H9 (cell line): ENCODE results near the gene IGLON5. TPM values are rescaled to one million over a fixed set of nuclear protein-coding genes. Genes with fewer than 3 reads are reported as not detected.

ENCODE experiments used
- DNase-seq: peaks from one replicate; pipeline ENCODE4 v3.0.0-alpha.2; 2017
- H2AFZ ChIP-seq: one replicate; pipeline ENCODE4 v1.6.1; 2013; ENCODE audit warnings: mild to moderate bottlenecking, low read length, control low read depth, moderate library complexity
- H2AK5ac ChIP-seq: 2 replicates; pipeline ENCODE4 v1.6.1; 2013; ENCODE audit warnings: low read length, control low read depth, mixed read lengths; ENCODE audit not compliant: insufficient read length
- H2BK120ac ChIP-seq: one replicate; pipeline ENCODE4 v1.6.1; 2013; ENCODE audit warnings: low read depth, mild to moderate bottlenecking, low read length, control low read depth, inconsistent platforms; ENCODE audit not compliant: poor library complexity, severe bottlenecking
- H2BK12ac ChIP-seq: 2 replicates; pipeline ENCODE4 v1.6.1; 2013; ENCODE audit warnings: low read length, control low read depth, mixed read lengths, low read depth; ENCODE audit not compliant: insufficient read length
- H2BK15ac ChIP-seq: 2 replicates; pipeline ENCODE4 v1.6.1; 2013; ENCODE audit warnings: low read depth, low read length, control low read depth
- H2BK20ac ChIP-seq: one replicate; pipeline ENCODE4 v1.6.1; 2013; ENCODE audit warnings: low read depth, mild to moderate bottlenecking, low read length, control low read depth, inconsistent platforms; ENCODE audit not compliant: poor library complexity, severe bottlenecking
- H2BK5ac ChIP-seq: 2 replicates; pipeline ENCODE4 v1.6.1; 2013; ENCODE audit warnings: low read length, control low read depth, mixed read lengths; ENCODE audit not compliant: insufficient read length
- H3K14ac ChIP-seq: 2 replicates; pipeline ENCODE4 v1.6.1; 2013; ENCODE audit warnings: low read length, control low read depth; ENCODE audit not compliant: insufficient read depth
- H3K18ac ChIP-seq: 2 replicates; pipeline ENCODE4 v1.6.1; 2013; ENCODE audit warnings: low read depth, mild to moderate bottlenecking, mixed read lengths, low read length, control low read depth; ENCODE audit not compliant: insufficient read length
- H3K23ac ChIP-seq: 2 replicates; pipeline ENCODE4 v1.6.1; 2013; ENCODE audit warnings: low read length, control low read depth, mixed read lengths, low read depth; ENCODE audit not compliant: insufficient read length
- H3K23me2 ChIP-seq: 2 replicates; pipeline ENCODE4 v1.6.1; 2013; ENCODE audit warnings: low read depth, mild to moderate bottlenecking, mixed read lengths, low read length, control low read depth; ENCODE audit not compliant: insufficient read length, poor library complexity, severe bottlenecking
- H3K27ac ChIP-seq: 2 replicates; pipeline ENCODE4 v1.5.1; 2013; ENCODE audit warnings: low read length, control low read depth, mixed read lengths, low read depth; ENCODE audit not compliant: insufficient read length
- H3K27me3 ChIP-seq: 2 replicates; pipeline ENCODE4 v1.6.1; 2013; ENCODE audit warnings: low read length, control low read depth, inconsistent platforms; ENCODE audit not compliant: insufficient read depth
- H3K4ac ChIP-seq: 2 replicates; pipeline ENCODE4 v1.6.1; 2013; ENCODE audit warnings: low read depth, mild to moderate bottlenecking, control low read depth, inconsistent platforms, low read length, moderate library complexity
- H3K4me1 ChIP-seq: 2 replicates; pipeline ENCODE4 v1.6.1; 2013; ENCODE audit warnings: low read length, control low read depth, inconsistent platforms; ENCODE audit not compliant: insufficient read depth
- H3K4me2 ChIP-seq: 2 replicates; pipeline ENCODE4 v1.6.1; 2013; ENCODE audit warnings: low read length, control low read depth, mixed read lengths; ENCODE audit not compliant: insufficient read length, insufficient read depth
- H3K56ac ChIP-seq: 2 replicates; pipeline ENCODE4 v1.6.1; 2013; ENCODE audit warnings: low read depth, mild to moderate bottlenecking, mixed read lengths, low read length, control low read depth; ENCODE audit not compliant: insufficient read length
- H3K79me1 ChIP-seq: 2 replicates; pipeline ENCODE4 v1.6.1; 2013; ENCODE audit warnings: low read depth, mild to moderate bottlenecking, moderate library complexity, low read length, control low read depth, inconsistent platforms; ENCODE audit not compliant: insufficient read depth, poor library complexity, severe bottlenecking
- H3K79me2 ChIP-seq: 2 replicates; pipeline ENCODE4 v1.6.1; 2013; ENCODE audit warnings: low read length, control low read depth, inconsistent platforms; ENCODE audit not compliant: insufficient read depth
- H3K9ac ChIP-seq: 2 replicates; pipeline ENCODE4 v1.6.1; 2013; ENCODE audit warnings: low read length, control low read depth, mixed read lengths; ENCODE audit not compliant: insufficient read length; ENCODE audit errors: extremely low read depth
- H3K9me3 ChIP-seq: one replicate; pipeline ENCODE4 v1.6.1; 2013; ENCODE audit warnings: low read depth, low read length, inconsistent platforms; ENCODE audit not compliant: control insufficient read depth
- H3T11ph ChIP-seq: one replicate; pipeline ENCODE4 v1.6.1; 2013; ENCODE audit warnings: mild to moderate bottlenecking, low read length, control low read depth, inconsistent platforms
- H4K20me1 ChIP-seq: one replicate; pipeline ENCODE4 v1.6.1; 2013; ENCODE audit not compliant: control insufficient read depth, insufficient read length, insufficient read depth
- H4K5ac ChIP-seq: 2 replicates; pipeline ENCODE4 v1.6.1; 2013; ENCODE audit warnings: low read depth, mild to moderate bottlenecking, mixed read lengths, low read length, control low read depth; ENCODE audit not compliant: insufficient read length
- H4K8ac ChIP-seq: replicated peaks from 2 replicates; pipeline ENCODE4 v1.6.1; 2013; ENCODE audit warnings: low read length, control low read depth, mixed read lengths, low read depth; ENCODE audit not compliant: insufficient read length
- H4K91ac ChIP-seq: 2 replicates; pipeline ENCODE4 v1.6.1; 2013; ENCODE audit warnings: low read depth, mild to moderate bottlenecking, moderate library complexity, mixed read lengths, low read length, control low read depth; ENCODE audit not compliant: insufficient read length
- H3K27ac Mint-ChIP-seq, 3 experiments: 2 replicates in 2 of 3; 3 replicates in 1 of 3; pipeline ENCODE4 v1.8.0; 2020 to 2021; ENCODE audit warnings: mixed read lengths in 3 of 3, mild to moderate bottlenecking in 1 of 3, moderate library complexity in 1 of 3
- H3K27me3 Mint-ChIP-seq: 2 replicates; pipeline ENCODE4 v1.8.0; 2021; ENCODE audit warnings: low read depth, mild to moderate bottlenecking, moderate library complexity, mixed read lengths
- H3K36me3 Mint-ChIP-seq, 3 experiments: 2 replicates in 2 of 3; 3 replicates in 1 of 3; pipeline ENCODE4 v1.8.0; 2020 to 2021; ENCODE audit warnings: low read depth in 3 of 3, mixed read lengths in 3 of 3; ENCODE audit not compliant: insufficient read depth in 1 of 3
- H3K4me1 Mint-ChIP-seq, 2 experiments: 2 replicates each; pipeline ENCODE4 v1.8.0; 2020; ENCODE audit warnings: mixed read lengths in 2 of 2
- H3K4me3 Mint-ChIP-seq, 2 experiments: 2 replicates in 1 of 2; 3 replicates in 1 of 2; pipeline ENCODE4 v1.8.0; 2020 to 2021; ENCODE audit warnings: mild to moderate bottlenecking in 2 of 2, mixed read lengths in 2 of 2, moderate library complexity in 1 of 2
- H3K9me3 Mint-ChIP-seq, 2 experiments: 2 replicates in 1 of 2; 3 replicates in 1 of 2; pipeline ENCODE4 v1.8.0; 2020; ENCODE audit warnings: mild to moderate bottlenecking in 2 of 2, mixed read lengths in 2 of 2, moderate library complexity in 1 of 2
- CTCF ChIP-seq: fragments of 200-600 bp; sonication (generic); conservative IDR thresholded peaks from 3 replicates; pipeline ENCODE4 v1.8.0; 2021; ENCODE audit warnings: antibody characterized with exemption, mild to moderate bottlenecking
- WGBS: extraction: QIAGEN DNeasy Blood & Tissue Kit; methylation state at CpG from one replicate; pipeline ENCODE4 v1.1.7; 2013; ENCODE audit warnings: missing lambda C conversion rate, low lambda C conversion rate, mixed read lengths; ENCODE audit not compliant: insufficient read length; ENCODE audit errors: extremely low coverage; 5-methylcytosine and 5-hydroxymethylcytosine counted together
- total RNA-seq: library from RNA; stranded (reverse); gene quantifications from 2 replicates; pipeline ENCODE4 v1.2.1, GENCODE V29; 2021

Gene IGLON5
- total RNA-seq, 1 experiment from 2014 or later, result 41.4 TPM

- H3K27ac Mint-ChIP-seq, result no peak overlapping the region
- Histone ChIP-seq H3K9me3 (no peaks in the 10 kb centered on the region), H3K4me2 (no peak overlapping the region), H2BK20ac (no peak overlapping the region), H3K27ac (no peak overlapping the region), H3K23ac (no peak overlapping the region), H3K14ac (no peak overlapping the region), H4K91ac (no peak overlapping the region), H2BK120ac (no peak overlapping the region), H3K4me1 (no peaks in the 10 kb centered on the region; the same call in 1 of the 2 replicates), H3K4ac (no peak overlapping the region), H3K23me2 (no peaks in the 10 kb centered on the region), H3T11ph (no peak overlapping the region), H4K5ac (no peak overlapping the region), H2BK15ac (no peak overlapping the region), H3K27me3 (no peaks in the 10 kb centered on the region), H2AFZ (no peak overlapping the region), H2AK5ac (no peak overlapping the region), H3K79me2 (no peaks in the 10 kb centered on the region), H3K18ac (no peak overlapping the region), H3K9ac (no peak overlapping the region), H2BK12ac (no peak overlapping the region), H3K56ac (no peak overlapping the region), H2BK5ac (no peak overlapping the region), H4K20me1 (no peaks in the 10 kb centered on the region), H3K79me1 (no peaks in the 10 kb centered on the region), H4K8ac (no peak overlapping the region)
- H3K27me3 Mint-ChIP-seq, result peaks cover 6% of the 10 kb centered on the region; the same call in 1 of the 2 replicates
- H3K4me1 Mint-ChIP-seq, result peaks cover 3 to 10% of the 10 kb centered on the region in 2 experiments
- peaks cover 0 to 4% (median 4%) of the 10 kb centered on the region in 3 experiments; a peak in 4 of 7 replicates for H3K36me3 Mint-ChIP-seq
- DNase-seq, result no peak
- no CpG with 5 or more reads among the region's 7 CpGs for WGBS
- H3K9me3 Mint-ChIP-seq, result peaks cover 4 to 9% of the 10 kb centered on the region in 2 experiments; a peak in 4 of 5 replicates
- no peak overlapping the region for H3K4me3 Mint-ChIP-seq
- TF ChIP-seq CTCF, result no peak
Measured at GRCh38 chr19:51301266-51301665, 10.2 kb upstream of the IGLON5 start.
